GM19463 (cell line): Measurements from ENCODE around the gene ROR1.

Experiments used
- ATAC-seq: cut with Tn5 transposase; IDR thresholded peaks from one replicate; pipeline ENCODE4 v1.9.1; 2021; ENCODE audit warnings: mild to moderate bottlenecking, moderate library complexity; ENCODE audit not compliant: unreplicated experiment

ROR1 gene

GRCh38 chr1:64121766-64122385 is 348.1 kb downstream of the ROR1 start:
- no peak for ATAC-seq

GRCh38 chr1:64122588-64122987 is 348.8 kb downstream of the ROR1 start:
- ATAC-seq, result no peak

GRCh38 chr1:64124704-64125440 is 351.1 kb downstream of the ROR1 start:
- no peak for ATAC-seq

- no peak for ATAC-seq
These were observed 352.8 kb downstream of the ROR1 start for GRCh38 chr1:64126581-64126980.

GRCh38 chr1:64127297-64127696 is 353.5 kb downstream of the ROR1 start:
- no peak for ATAC-seq

GRCh38 chr1:64129701-64130100 is 355.9 kb downstream of the ROR1 start:
- no peak for ATAC-seq

GRCh38 chr1:64131155-64131554 is 357.3 kb downstream of the ROR1 start:
- ATAC-seq, result no peak

- no peak for ATAC-seq
These were observed 359.2 kb downstream of the ROR1 start for GRCh38 chr1:64133036-64133435.

- ATAC-seq, result no peak
These were observed 361.8 kb downstream of the ROR1 start for GRCh38 chr1:64135462-64136223.

- no peak for ATAC-seq
These were observed 362.5 kb downstream of the ROR1 start for GRCh38 chr1:64136296-64136695.

- ATAC-seq, result peak; percentile 56
These were observed 363.1 kb downstream of the ROR1 start for GRCh38 chr1:64136752-64137411.

GRCh38 chr1:64137412-64137803 is 363.6 kb downstream of the ROR1 start:
- ATAC-seq, result no peak

GRCh38 chr1:64139877-64140276 is 366.1 kb downstream of the ROR1 start:
- ATAC-seq, result no peak

GRCh38 chr1:64140596-64140995 is 366.8 kb downstream of the ROR1 start:
- no peak for ATAC-seq

GRCh38 chr1:64147045-64147724 is 373.4 kb downstream of the ROR1 start:
- no peak for ATAC-seq

GRCh38 chr1:64147759-64148158 is 373.9 kb downstream of the ROR1 start:
- ATAC-seq, result no peak

- ATAC-seq, result no peak
These were observed 376.4 kb downstream of the ROR1 start for GRCh38 chr1:64150266-64150665.

GRCh38 chr1:64150729-64151230 is 377.0 kb downstream of the ROR1 start:
- no peak for ATAC-seq

GRCh38 chr1:64155278-64155677 is 381.5 kb downstream of the ROR1 start:
- no peak for ATAC-seq

GRCh38 chr1:64161357-64161941 is 387.6 kb downstream of the ROR1 start:
- no peak for ATAC-seq
